ENCODE results near the gene HOXA3. TPM values are rescaled to one million over a fixed set of nuclear protein-coding genes. Genes with fewer than 3 reads are reported as not detected.

The HOXA3 gene
- total RNA-seq, 1 experiment from 2014 or later = not detected

- peak; percentile 29 for DNase-seq
- Histone ChIP-seq H2BK120ac (ENCODE audit: low read depth, low read length, poor library complexity, severe bottlenecking) (no peak overlapping the region), H4K91ac (ENCODE audit: insufficient read length, low read depth, low read length) (no peak overlapping the region), H3K9ac (ENCODE audit: extremely low read depth, insufficient read length, low read length) (no peak overlapping the region), H3K23ac (ENCODE audit: insufficient read length, low read depth, low read length) (no peak overlapping the region), H4K20me1 (ENCODE audit: control insufficient read depth, insufficient read depth, insufficient read length) (no peaks in the 10 kb centered on the region), H3K18ac (ENCODE audit: insufficient read length, low read depth, low read length) (no peak overlapping the region), H3K27me3 (ENCODE audit: insufficient read depth, low read length) (peaks cover 96% of the 10 kb centered on the region), H3K27ac (ENCODE audit: insufficient read length, low read depth, low read length) (no peak overlapping the region), H3K56ac (ENCODE audit: insufficient read length, low read depth, low read length) (no peak overlapping the region), H3T11ph (ENCODE audit: low read length) (no peak overlapping the region), H2BK20ac (ENCODE audit: low read depth, low read length, poor library complexity, severe bottlenecking) (no peak overlapping the region), H3K4ac (ENCODE audit: low read depth, low read length) (no peak overlapping the region), H4K5ac (ENCODE audit: insufficient read length, low read depth, low read length) (no peak overlapping the region), H2BK12ac (ENCODE audit: insufficient read length, low read depth, low read length) (no peak overlapping the region), H3K79me1 (ENCODE audit: insufficient read depth, low read depth, low read length, poor library complexity, severe bottlenecking) (no peaks in the 10 kb centered on the region), H2AFZ (ENCODE audit: low read length) (no peak overlapping the region), H3K79me2 (ENCODE audit: insufficient read depth, low read length) (no peaks in the 10 kb centered on the region), H4K8ac (replicated peaks; ENCODE audit: insufficient read length, low read depth, low read length) (no peak overlapping the region), H3K23me2 (ENCODE audit: insufficient read length, low read depth, low read length, poor library complexity, severe bottlenecking) (no peaks in the 10 kb centered on the region), H2BK5ac (ENCODE audit: insufficient read length, low read length) (no peak overlapping the region), H3K9me3 (ENCODE audit: control insufficient read depth, low read depth, low read length) (no peaks in the 10 kb centered on the region), H2AK5ac (ENCODE audit: insufficient read length, low read length) (no peak overlapping the region), H3K4me1 (ENCODE audit: insufficient read depth, low read length) (no peaks in the 10 kb centered on the region), H2BK15ac (ENCODE audit: low read depth, low read length) (no peak overlapping the region), H3K14ac (ENCODE audit: insufficient read depth, low read length) (no peak overlapping the region), H3K4me2 (ENCODE audit: insufficient read depth, insufficient read length, low read length) (no peak overlapping the region)
- Mint-ChIP-seq H3K36me3 (ENCODE audit: insufficient read depth in 1 of 3, low read depth in 3 of 3) (peaks cover 0 to 2% (median 0%) of the 10 kb centered on the region in 3 experiments; a peak in 4 of 7 replicates), H3K4me3 (peak overlapping the region in 1 of 2 experiments; percentile 63; a peak in 3 of 5 replicates), H3K27ac (no peak overlapping the region), H3K27me3 (ENCODE audit: low read depth) (peaks cover 100% of the 10 kb centered on the region), H3K4me1 (peaks cover 20 to 51% of the 10 kb centered on the region in 2 experiments), H3K9me3 (peaks cover 2 to 25% of the 10 kb centered on the region in 2 experiments; a peak in 2 of 5 replicates)
- no CpG with 5 or more reads among the region's 30 CpGs for WGBS (ENCODE audit: extremely low coverage, insufficient read length, low lambda C conversion rate)
- no peak for TF ChIP-seq CTCF (conservative IDR thresholded peaks at IDR 0.05)
Observed at GRCh38 chr7:27183682-27184336, 31.4 kb upstream of the HOXA3 start.

Measured in H9 (cell line).